Activated T-cell treated with anti-CD3 and anti-CD28 coated beads for 24 hours (primary cell): ENCODE results near the gene MTHFD2L.
A peak's percentile ranks its signal among the peaks of the same experiment; 100 is the strongest.
"Not testable (repeated sequence)": the region's sequence is repeated elsewhere in the genome, so short reads cannot be mapped to it uniquely, and the experiment has no call there.

Source experiments
- DNase-seq: peaks from one replicate; pipeline ENCODE4 v3.0.0-alpha.2; 2020; ENCODE audit warnings: low read depth

Gene MTHFD2L

DNA sequence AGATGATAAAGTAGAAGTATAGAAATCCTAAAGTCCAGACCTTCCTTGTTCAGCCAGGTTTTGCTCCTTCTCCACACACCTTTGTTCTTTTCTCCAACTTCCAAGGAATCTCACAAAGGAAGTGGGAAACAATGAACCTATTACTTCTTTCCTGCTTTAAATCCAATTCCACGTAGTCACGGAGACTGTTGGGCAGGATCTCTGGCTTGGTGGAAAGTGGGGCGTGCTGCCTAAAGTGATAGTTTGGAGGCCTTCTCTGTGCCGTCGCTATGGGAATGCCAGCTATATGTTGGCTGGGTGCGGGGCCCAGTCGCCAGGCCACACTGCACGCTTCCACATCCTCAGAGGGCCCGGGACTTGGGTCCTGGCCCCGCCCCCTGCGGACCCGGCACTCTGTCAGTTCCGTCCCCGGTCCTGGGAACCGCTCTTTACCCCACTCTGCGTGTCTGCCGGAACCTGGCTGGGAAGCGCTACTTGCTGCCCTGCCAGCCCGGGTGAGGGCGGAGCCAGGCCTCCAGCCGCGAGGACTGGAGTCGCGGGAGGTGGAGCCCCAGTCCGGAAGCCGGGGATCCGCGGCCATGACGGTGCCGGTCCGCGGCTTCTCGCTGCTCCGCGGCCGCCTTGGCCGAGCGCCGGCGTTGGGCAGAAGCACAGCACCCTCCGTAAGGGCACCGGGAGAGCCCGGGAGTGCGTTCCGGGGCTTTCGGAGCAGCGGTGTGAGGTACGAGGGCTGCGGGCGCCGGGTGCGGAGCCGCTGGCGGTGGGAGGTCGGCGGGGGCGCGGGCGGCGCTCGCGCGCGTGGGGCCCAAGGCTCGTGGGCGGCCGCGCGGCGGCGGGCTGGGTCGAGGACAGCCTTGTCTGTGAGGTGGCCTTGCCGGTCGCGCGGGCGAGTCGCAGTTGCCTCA is at the start of gene MTHFD2L:
MTHFD2L (plus strand) TSS at position 558 of the 905 bp plus-strand sequence; CDS start at position 579, 21 bp downstream.
- DNase-seq = peak; percentile 82

DNA sequence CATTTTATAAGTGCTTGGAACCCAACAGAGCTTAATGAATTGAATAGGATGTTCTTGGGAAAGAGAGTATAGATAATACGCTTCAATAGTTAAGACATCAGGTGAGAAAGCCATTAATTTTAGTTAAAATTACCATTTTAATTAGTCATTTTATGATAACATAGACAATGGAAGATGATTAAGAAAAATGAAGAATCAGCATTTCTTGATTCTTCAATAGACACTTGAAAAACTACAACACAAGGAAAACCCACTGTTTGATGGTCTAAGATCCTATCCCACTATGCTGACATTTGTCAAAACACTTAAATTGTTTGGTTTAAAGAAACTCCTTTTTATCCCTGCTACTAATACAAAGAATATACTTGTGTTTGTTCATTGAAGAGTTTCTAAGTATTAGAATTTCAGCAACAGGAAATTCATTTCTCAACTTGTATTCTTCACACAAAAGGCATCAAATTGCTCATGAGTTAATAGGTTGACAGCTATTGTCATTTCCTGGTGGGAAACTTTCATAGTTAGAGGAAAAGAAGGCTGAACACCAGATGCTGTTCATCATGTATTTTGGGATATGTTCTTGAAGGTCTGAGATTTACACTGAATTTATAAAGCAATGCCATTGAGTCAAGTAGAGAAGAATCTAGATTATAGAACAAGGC is 49.3 kb upstream of the MTHFD2L start:
- no peak for DNase-seq

DNA sequence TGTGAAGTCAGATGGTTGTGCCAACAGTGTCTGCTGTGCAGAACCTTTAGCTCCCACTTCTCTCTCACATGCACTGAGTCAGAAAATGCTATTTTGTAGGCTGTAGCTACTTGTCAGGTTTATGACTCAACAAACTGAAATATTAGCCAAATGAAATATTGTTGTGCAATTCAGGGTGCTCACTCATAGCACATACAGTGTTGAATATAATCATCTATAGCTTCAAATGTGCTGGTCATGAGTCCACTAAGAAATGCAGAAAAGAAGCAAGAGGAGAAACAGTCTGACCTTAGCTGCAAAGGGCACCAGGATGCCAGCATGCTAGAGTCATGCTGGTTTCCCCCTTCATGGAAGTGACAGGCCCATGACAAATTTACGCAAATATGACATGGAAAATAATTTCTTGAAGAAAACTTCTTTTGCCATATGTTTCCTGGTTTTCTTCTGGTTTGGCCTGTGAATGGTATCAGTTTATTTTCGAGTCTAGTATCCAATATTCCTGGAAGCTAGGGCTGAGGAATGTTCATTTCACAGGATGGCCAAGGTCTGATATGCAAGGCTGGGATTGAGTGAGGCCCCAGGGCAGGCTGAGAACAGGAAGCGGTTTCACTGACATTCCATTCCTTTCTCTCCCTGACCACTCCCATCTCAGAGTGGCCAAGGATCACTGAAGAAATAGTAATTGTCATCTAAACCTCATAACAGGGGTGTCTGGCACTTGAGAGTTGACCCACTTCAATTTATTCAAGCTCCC is 48.6 kb upstream of the MTHFD2L start:
- DNase-seq = no peak

DNA sequence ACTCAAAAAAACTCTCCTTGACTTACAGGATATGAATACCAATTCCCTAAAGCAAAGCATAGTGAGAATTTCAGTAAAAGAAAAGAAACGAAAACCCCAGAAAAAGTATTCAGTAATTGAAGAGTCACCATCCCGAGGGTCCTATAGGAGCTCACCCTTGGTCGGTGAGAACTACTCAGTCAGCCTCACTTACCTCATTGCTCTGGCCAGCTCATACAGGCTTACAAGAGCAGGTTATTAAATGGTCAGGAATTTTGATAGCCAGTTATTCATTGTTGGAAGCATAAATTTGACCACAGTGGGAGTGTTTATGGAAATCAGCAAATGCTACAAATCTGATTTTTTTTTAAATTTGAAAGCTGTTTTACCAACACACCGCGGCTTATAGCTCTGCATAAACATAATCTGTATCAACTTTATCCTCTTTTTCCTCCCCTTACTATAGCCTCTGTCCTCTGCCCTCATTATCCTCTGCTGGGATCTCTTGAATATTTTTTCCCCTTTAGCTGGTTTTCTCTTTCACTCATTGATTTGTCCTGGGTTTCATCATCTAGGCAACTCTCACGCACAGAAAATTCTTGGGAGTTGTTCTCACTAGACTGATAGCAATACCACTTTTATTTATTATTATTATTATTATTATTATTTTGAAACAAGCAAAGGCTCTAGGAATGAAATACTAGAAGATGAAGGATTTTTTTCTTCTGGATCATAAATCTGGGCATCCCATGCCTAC is 47.9 kb upstream of the MTHFD2L start:
- DNase-seq = no peak

DNA sequence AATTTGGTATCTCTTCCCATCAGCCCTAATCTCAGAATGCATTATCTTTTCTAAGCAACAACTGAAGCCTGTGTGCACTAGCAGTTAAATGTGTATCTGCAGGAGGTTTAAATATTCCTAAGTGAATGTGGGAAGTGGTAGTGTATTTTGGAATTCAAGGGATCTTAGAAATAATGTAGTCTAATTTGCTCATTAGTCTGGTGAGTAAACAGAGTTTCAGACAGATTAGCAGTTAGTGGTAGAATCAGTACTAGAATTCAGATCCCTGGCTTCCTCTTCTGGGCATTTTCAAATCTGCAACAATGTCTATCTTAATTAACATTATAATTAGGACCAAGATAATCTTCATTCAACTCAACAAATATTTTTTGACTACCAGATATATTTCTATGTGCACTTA is 47.2 kb upstream of the MTHFD2L start:
- no peak for DNase-seq

DNA sequence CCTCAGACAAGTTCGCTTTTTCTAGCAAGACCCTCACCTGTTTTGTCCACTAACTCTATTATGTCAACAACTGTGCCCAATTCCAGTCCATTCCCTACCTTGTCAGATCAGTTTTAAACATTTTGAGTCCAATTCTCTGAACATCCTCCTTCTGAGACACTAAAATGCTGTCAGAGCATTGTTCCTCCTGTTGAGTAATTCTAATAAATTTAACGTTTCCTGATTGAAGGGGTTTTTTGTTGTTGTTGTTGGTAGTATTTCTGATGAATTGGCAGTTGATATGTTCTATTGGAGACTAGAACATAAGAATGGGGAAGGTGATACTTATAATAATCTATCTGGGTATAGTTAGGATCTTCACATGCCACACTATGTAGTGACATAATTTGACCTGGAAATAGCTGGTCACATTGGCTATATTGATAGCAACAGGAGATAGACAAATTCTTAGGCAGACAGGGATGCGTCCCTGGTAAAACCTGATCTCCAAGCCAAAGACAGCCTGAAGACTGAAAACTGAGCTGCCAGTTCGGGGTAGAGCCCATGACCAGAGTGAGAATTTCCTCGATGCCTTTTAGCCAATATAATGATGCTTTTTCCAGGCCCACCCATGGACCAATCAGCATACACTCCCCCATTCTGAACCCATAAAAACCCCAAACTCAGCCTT is 46.5 kb upstream of the MTHFD2L start:
- DNase-seq = no peak

DNA sequence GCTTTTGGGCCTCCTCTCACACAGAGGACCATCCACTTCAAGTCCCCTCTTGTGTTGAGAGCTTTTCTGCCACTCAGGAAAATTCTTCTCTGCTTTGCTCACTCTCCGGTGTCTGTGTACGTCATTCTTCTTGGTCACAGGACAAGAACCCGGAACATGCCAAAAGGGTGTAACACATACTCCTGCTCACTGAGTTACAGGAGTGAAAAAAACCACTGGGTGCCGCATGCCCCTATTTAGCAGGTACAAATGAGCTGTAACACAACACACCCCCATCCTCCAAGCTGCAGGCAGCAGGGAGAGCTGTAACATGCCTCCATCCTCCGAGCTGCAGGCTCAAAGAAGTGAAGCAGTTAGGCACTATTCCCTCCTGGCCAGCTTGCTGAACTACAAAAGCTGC is 45.9 kb upstream of the MTHFD2L start:
- DNase-seq = no peak

DNA sequence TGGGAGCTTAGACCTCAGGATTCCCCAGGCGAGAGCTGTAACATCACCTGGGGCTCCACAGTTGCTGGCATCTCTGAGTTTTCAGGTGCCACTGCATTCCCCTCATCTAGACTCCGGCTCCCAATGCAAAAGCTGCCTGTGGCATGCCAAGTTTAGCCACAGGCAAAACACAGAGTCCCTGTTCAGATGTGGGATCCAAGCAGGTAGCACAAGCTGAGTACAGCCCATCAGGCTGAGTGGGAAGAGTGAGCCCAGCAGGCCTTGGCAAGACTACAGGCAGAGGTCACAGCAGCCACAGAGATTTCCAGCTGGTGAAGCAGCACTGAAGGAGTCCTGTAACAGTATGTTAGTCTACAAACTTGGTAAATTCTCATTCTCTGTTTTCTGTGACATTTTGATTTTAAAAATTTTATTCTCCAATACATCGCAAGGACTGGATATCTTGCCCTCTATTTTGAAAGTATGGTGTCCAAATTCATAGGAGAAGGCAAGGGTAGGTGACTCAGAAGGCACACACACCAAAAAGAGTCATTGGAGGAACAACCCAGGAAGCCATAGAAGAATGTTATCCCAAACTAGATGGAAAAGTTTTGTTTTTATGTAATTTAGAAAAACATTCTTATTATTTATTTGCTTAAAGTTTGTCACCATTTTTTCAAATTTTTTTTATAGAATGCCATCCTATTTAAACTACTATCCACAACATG is 45.4 kb upstream of the MTHFD2L start:
- DNase-seq = no peak

DNA sequence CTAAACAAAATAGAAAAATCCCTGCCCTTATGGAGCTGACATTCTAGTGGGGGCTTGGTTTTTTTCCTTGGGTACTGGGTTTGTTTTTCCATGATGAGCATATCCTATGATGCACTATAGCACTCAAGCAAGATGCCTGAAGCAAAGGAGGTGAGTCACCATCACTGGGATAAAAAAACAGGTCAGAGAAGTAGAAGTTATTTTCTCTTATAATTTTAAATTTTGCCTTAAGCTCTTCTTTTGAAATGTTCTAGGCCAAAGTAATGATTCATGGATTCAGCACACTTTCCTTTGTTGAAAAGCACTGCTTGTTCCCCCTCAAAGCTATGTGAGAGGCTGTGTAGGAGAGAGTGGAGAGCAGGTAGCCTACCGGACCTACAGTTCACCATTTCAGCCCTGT is 43.7 kb upstream of the MTHFD2L start:
- no peak for DNase-seq

DNA sequence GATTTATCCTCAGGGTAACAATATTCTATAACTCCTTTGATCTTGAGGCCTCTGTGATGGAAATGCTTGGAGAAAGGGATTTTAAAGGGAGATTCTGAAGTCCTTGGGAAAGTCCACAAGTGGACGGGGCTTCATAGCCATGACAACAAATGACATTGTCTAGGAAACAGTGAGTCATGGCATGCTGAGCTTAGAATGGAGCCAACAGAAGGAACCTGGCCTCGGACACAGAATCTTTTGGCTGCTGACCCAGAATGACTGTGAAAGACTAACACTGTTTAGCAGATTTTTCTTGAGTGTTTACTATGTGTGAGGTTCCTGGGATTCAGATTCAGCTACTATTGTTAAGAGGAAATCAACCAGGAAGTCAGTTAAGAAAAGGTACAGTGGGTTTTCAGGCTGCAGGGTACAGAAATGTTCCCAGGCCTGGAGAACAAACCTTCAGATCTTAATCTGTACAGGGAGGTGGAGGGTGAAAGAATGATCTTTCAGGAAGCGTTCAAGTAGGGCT is 40.8 kb upstream of the MTHFD2L start:
- DNase-seq = no peak

DNA sequence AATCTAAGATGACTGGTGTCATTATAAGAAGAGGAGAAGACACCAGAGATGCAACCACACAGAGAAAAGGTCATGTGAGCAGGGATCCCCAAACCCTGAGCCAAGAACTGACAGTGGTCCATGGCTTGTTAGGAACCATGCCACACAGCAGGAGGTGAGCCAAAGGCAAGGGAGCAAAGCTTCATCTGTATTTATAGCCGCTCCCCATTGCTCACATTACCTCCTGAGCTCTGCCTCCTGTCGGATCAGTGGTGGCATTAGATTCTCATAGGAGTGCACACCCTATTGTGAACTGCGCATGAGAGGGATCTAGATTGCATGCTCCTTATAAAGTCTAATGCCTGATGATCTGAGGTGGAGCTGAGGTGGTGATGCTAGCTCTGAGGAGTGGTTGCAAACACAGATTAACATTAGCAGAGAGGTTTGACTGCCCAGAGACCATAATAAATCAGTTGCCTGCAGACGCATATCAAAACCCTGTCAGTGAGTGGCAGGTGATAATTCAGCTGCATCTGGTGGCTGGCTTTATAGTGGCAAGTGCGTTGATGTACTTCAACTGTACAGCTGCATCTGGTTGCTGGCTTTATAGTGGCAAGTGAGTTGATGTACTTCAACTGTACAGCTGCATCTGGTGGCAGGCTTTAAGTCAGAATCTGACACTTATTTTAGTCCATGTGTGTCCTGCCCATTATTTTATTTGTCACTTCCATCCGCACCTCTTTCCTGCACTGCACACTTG is 39.1 kb upstream of the MTHFD2L start:
- DNase-seq = no peak

DNA sequence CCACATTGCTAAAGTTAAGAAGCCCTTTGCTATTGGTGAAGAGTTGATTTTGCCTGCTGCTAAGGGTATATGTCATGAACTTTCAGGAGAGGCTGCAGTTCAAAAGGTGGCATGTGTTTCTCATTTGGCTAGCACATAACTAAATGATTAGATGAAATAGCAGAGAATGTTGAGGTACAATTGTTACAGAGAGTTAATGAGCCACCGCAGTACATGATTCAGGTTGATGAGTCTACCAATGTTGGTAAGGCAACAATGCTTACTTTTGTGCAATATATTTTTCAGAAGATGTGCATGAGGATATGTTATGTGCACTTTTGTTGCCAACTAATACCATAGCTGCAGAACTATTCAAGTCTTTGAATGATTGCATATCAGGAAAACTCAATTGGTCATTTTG is 37.8 kb upstream of the MTHFD2L start:
- DNase-seq = no peak

DNA sequence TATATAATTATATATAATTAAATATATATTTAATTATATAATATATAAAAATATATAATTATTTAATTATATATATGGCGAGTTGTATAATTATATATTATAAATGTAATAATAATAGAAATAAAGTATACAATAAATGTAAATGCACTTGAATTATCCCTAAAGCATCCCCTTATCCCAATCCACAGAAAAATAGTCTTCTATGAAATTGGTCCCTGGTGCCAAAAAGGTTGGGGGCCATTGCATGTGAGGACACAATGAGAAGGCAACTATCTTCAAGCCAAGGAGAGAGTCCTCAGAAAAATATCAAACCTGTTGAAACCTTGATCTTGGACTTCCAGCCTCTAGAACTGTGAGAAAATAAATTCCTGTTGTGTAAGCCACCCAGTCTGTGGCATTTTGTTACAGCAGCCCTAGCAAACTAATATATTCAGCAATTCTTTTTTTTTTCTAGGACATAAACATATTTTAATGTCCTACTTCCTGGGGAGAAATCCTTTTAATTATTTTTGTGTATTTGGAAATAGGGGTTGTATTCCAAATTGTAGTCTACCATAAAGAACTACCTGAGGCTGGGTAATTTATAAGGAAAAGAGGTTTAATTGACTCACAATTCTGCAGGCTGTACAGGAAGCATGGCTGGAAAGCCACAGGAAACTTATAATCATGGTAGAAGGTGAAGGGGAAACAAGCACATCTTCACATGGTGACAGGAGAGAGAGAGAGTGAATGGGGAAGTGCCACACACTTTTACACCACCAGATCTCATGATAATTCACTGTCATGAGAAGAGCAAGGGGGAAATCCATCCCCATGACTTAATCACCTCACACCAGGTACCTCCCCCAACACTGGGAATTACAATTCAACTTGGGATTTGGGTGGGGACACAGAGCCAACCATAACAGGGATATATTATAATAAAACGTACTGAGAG is 36.0 kb upstream of the MTHFD2L start:
- no peak for DNase-seq

DNA sequence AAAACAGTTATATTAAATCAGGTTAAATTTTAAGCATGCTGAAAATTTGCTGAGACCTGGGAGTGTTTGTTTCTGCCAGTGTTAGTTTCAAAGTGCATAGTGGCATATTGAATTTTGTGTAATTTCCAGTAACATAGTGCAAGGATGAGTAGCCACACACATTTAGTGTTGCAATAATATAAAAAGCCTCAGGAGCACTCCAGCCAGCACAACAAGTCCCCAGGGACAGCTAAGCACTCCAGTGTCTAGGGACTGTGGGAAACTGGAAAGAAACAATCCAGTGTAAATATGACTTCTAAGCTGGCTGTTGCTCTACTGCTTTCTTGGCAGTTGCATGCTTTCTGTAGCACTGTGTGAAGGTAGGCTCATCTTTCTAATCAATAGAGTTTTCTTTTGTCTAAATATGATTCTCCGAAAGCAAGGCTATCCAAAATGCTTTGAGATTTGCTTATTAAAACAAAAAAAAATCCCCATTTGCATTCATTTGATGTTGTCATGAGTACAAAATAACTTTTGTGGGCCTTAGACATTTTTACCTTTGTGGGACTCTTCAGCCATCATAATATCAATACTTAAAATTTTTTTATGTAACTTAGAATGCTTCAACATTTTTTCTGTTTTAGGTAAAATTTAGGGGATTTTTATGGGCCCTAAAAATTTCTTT is 34.7 kb upstream of the MTHFD2L start:
- DNase-seq = no peak

DNA sequence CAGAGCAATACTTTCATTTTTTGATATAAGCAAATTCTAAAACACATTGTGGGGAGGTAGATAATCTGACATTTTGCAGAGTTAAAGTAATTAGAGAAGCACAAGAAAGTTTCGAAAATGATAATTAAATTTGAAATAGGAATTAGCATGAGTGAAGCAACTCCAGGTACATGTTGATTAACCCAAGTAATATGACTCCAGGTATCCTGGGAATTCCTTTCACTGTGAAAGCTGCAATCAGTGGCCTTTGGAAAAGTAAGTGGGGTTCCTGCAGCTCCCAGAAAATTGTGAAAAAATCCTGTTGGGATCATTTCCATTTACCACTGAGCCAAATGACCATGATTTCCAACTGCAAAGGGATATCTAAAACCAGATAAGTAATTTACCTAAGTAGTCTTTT is 32.9 kb upstream of the MTHFD2L start:
- no peak for DNase-seq

DNA sequence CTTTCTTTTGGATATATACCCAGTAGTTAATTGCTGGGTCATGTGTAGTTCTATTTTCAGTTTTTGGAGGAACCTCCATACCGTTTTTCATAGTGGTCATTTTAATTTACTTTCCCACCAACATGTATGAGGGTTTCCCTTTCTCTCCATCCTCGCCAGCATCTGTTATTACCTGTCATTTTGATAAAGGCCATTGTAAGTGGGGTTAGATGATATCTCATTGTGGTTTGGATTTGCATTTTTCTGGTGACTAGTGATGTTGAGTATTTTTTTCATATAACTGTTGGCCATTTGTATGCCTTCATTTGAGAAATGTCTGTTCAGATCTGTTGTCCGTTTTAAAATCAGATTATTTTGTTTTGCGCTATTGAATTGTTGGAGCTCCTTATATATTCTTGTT is 30.2 kb upstream of the MTHFD2L start:
- no peak for DNase-seq

DNA sequence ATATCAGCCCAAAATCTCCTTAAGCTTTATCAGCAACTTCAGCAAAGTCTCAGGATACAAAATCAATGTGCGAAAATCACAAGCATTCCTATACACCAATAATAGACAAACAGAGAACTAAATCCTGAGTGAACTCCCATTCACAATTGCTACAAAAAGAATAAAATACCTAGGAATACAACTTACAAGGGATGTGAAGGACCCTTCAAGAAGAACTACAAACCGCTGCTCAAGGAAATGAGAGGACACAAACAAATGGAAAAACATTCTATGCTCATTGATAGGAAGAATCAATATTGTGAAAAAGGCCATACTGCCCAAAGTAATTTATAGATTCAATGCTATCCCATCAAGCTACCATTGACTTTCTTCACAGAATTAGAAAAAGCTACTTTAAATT is 27.1 kb upstream of the MTHFD2L start:
- DNase-seq = not testable (repeated sequence)

DNA sequence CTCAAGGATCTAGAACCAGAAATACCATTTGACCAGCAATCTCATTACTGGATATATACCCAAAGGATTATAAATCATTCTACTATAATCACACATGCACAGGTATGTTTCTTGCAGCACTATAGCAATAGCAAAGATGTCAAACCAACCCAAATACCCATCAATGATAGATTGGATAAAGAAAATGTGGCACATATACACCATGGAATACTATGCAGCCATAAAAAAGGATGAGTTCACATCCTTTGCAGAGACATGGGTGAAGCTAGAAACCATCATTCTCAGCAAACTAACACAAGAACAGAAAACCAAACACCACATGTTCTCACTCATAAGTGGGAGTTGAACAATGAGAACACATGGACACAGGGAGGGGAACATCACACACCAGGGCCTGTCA is 25.7 kb upstream of the MTHFD2L start:
- DNase-seq = not testable (repeated sequence)
